Fibroblast of upper back skin (primary cell): ENCODE results near the gene CD177.
"Not testable (repeated sequence)": the region's sequence is repeated elsewhere in the genome, so short reads cannot be mapped to it uniquely, and the experiment has no call there.

Source experiments
- DNase-seq: peaks from one replicate; pipeline ENCODE4 v3.0.0-alpha.2; 2013

The CD177 gene

GRCh38 chr19:43332058-43332922 is 21.2 kb upstream of the CD177 start:
- DNase-seq: no peak

- not testable (repeated sequence) for DNase-seq
Measured at GRCh38 chr19:43336508-43336907, 17.0 kb upstream of the CD177 start.

- DNase-seq: no peak
Measured at GRCh38 chr19:43337737-43338136, 15.7 kb upstream of the CD177 start.

GRCh38 chr19:43338530-43338929 is 15.0 kb upstream of the CD177 start:
- no peak for DNase-seq

- not testable (repeated sequence) for DNase-seq
Measured at GRCh38 chr19:43339243-43339930, 14.1 kb upstream of the CD177 start.

- DNase-seq: not testable (repeated sequence)
Measured at GRCh38 chr19:43340101-43340500, 13.4 kb upstream of the CD177 start.

- not testable (repeated sequence) for DNase-seq
Measured at GRCh38 chr19:43341098-43341497, 12.4 kb upstream of the CD177 start.

- DNase-seq: not testable (repeated sequence)
Measured at GRCh38 chr19:43342104-43342503, 11.4 kb upstream of the CD177 start.

- DNase-seq: not testable (repeated sequence)
Measured at GRCh38 chr19:43344347-43344925, 9.1 kb upstream of the CD177 start.

- DNase-seq: not testable (repeated sequence)
Measured at GRCh38 chr19:43349813-43350212, 3.7 kb upstream of the CD177 start.

- DNase-seq: no peak
Measured at GRCh38 chr19:43351998-43352746, 1.3 kb upstream of the CD177 start.

GRCh38 chr19:43354305-43354627 is 780 bp downstream of the CD177 start:
- no peak for DNase-seq

GRCh38 chr19:43356749-43357148 is 3.3 kb downstream of the CD177 start:
- not testable (repeated sequence) for DNase-seq

- DNase-seq: peak; percentile 42
Measured at GRCh38 chr19:43362179-43362578, 8.7 kb downstream of the CD177 start.

GRCh38 chr19:43362745-43363144 is 9.3 kb downstream of the CD177 start:
- no peak for DNase-seq

GRCh38 chr19:43365677-43366076 is 12.2 kb downstream of the CD177 start:
- not testable (repeated sequence) for DNase-seq

- DNase-seq: no peak
Measured at GRCh38 chr19:43367822-43368221, 14.3 kb downstream of the CD177 start.

GRCh38 chr19:43368897-43369296 is 15.4 kb downstream of the CD177 start:
- not testable (repeated sequence) for DNase-seq

- DNase-seq: no peak
Measured at GRCh38 chr19:43371909-43372308, 18.4 kb downstream of the CD177 start.

GRCh38 chr19:43372462-43372861 is 19.0 kb downstream of the CD177 start:
- no peak for DNase-seq

GRCh38 chr19:43377624-43378023 is 24.1 kb downstream of the CD177 start:
- DNase-seq: not testable (repeated sequence)

- DNase-seq: no peak
Measured at GRCh38 chr19:43380008-43380407, 26.5 kb downstream of the CD177 start.

GRCh38 chr19:43380771-43381386 is 27.4 kb downstream of the CD177 start:
- no peak for DNase-seq
